Liver (tissue), 9 donors: ENCODE data around the gene SMU1. TPM values are rescaled to one million over a fixed set of nuclear protein-coding genes. Genes with fewer than 3 reads are reported as not detected.

Experiments used
- DNase-seq: peaks from one replicate; pipeline ENCODE4 v3.0.0-alpha.2; 2017; ENCODE audit warnings: low spot score
- H3K27ac ChIP-seq, 2 donors: one replicate each; pipeline ENCODE4 v1.7.0; 2013; ENCODE audit warnings: inconsistent platforms in 2 of 2, low read length in 2 of 2, control low read depth in 1 of 2, low read depth in 1 of 2, mild to moderate bottlenecking in 1 of 2
- H3K27me3 ChIP-seq, 4 donors: one replicate each; pipeline versions ENCODE4 v1.6.1 to v1.7.0; 2013; ENCODE audit warnings: low read length in 3 of 4, inconsistent platforms in 1 of 4, mild to moderate bottlenecking in 1 of 4, moderate library complexity in 1 of 4; ENCODE audit not compliant: control insufficient read depth in 4 of 4, insufficient read depth in 4 of 4
- H3K36me3 ChIP-seq, 4 donors: one replicate each; pipeline versions ENCODE4 v1.6.1 to v1.7.0; 2013; ENCODE audit warnings: low read length in 3 of 4, mild to moderate bottlenecking in 3 of 4, low read depth in 1 of 4, moderate library complexity in 1 of 4; ENCODE audit not compliant: control insufficient read depth in 4 of 4, insufficient read depth in 3 of 4
- H3K4me1 ChIP-seq, 4 donors: one replicate each; pipeline versions ENCODE4 v1.6.1 to v1.7.0; 2013; ENCODE audit warnings: low read length in 3 of 4, mild to moderate bottlenecking in 3 of 4, moderate library complexity in 1 of 4; ENCODE audit not compliant: control insufficient read depth in 4 of 4, insufficient read depth in 4 of 4
- H3K4me3 ChIP-seq, 3 donors: one replicate each; pipeline versions ENCODE4 v1.6.1 to v1.7.0; 2013; ENCODE audit warnings: low read length in 3 of 3, control low read depth in 1 of 3, low read depth in 1 of 3, mild to moderate bottlenecking in 1 of 3
- H3K9ac ChIP-seq, 2 donors: one replicate each; pipeline ENCODE4 v1.7.0; 2013; ENCODE audit warnings: low read length in 2 of 2, mild to moderate bottlenecking in 2 of 2, moderate library complexity in 2 of 2, control low read depth in 1 of 2, low read depth in 1 of 2
- H3K9me3 ChIP-seq, 4 donors: one replicate each; pipeline versions ENCODE4 v1.6.1 to v1.7.0; 2013; ENCODE audit warnings: low read length in 3 of 4; ENCODE audit not compliant: control insufficient read depth in 4 of 4
- EGR1 ChIP-seq, 2 donors: IDR thresholded peaks; 2 replicates each; pipeline ENCODE4 v1.6.1; 2016 to 2018; ENCODE audit warnings: antibody characterized with exemption in 2 of 2, low read depth in 2 of 2
- FOXA1 ChIP-seq: IDR thresholded peaks from 2 replicates; pipeline ENCODE4 v1.6.1; 2016; ENCODE audit warnings: antibody characterized with exemption
- FOXA2 ChIP-seq: IDR thresholded peaks from 2 replicates; pipeline ENCODE4 v1.6.1; 2016; ENCODE audit warnings: antibody characterized with exemption
- HNF4A ChIP-seq, 2 donors: conservative IDR thresholded peaks; 2 replicates each; pipeline ENCODE4 v1.6.1; 2016; ENCODE audit warnings: antibody characterized with exemption in 2 of 2, mild to moderate bottlenecking in 2 of 2
- HNF4G ChIP-seq: IDR thresholded peaks from 2 replicates; pipeline ENCODE4 v1.6.1; 2016; ENCODE audit warnings: antibody characterized with exemption
- NR2F2 ChIP-seq: IDR thresholded peaks from 2 replicates; pipeline ENCODE4 v1.6.1; 2016; ENCODE audit warnings: antibody characterized with exemption
- RAD21 ChIP-seq, 2 donors: IDR thresholded peaks; 2 replicates each; pipeline ENCODE4 v1.6.1; 2016; ENCODE audit warnings: antibody characterized with exemption in 2 of 2, mild to moderate bottlenecking in 2 of 2
- REST ChIP-seq: IDR thresholded peaks from 2 replicates; pipeline ENCODE4 v1.6.1; 2016; ENCODE audit warnings: antibody characterized with exemption, mild to moderate bottlenecking
- RXRA ChIP-seq, 2 donors: IDR thresholded peaks; 2 replicates each; pipeline ENCODE4 v1.6.1; 2017 to 2018; ENCODE audit warnings: antibody characterized with exemption in 2 of 2, mild to moderate bottlenecking in 1 of 2
- SP1 ChIP-seq: IDR thresholded peaks from 2 replicates; pipeline ENCODE4 v1.6.1; 2018; ENCODE audit warnings: antibody characterized with exemption, mild to moderate bottlenecking
- TAF1 ChIP-seq: conservative IDR thresholded peaks from 2 replicates; pipeline ENCODE4 v1.6.1; 2016; ENCODE audit warnings: antibody characterized with exemption, mild to moderate bottlenecking
- YY1 ChIP-seq: IDR thresholded peaks from 2 replicates; pipeline ENCODE4 v1.6.1; 2016; ENCODE audit warnings: antibody characterized with exemption, mild to moderate bottlenecking
- WGBS: extraction: QIAGEN DNeasy Blood & Tissue Kit; methylation state at CpG from one replicate; pipeline ENCODE4 v1.1.7; 2013; 5-methylcytosine and 5-hydroxymethylcytosine counted together
- polyA plus RNA-seq, 2 donors: library from polyadenylated mRNA; stranded (reverse) in 1 of 2; unstranded in 1 of 2; fragments of 200-250 nt in 1 of 2; fragments of >200 nt in 1 of 2; fragmentation: Nextera tagmentation in 1 of 2; extraction: Ambion mirVana in 1 of 2; gene quantifications; one replicate each; pipeline versions ENCODE4 v1.2.1 to v1.2.3, GENCODE V29; 2013 to 2015
- total RNA-seq, 2 donors: library from RNA; depleted of rRNA; stranded (reverse); fragments of >200 nt; gene quantifications; one replicate each; pipeline ENCODE4 v1.2.3, GENCODE V29; 2014
- TF ChIP-seq, protein P1 (sequence below): IDR thresholded peaks from 2 replicates; pipeline ENCODE4 v1.6.1; 2016; ENCODE audit warnings: antibody characterized with exemption
- TF ChIP-seq, protein P2 (sequence below): IDR thresholded peaks from 2 replicates; pipeline ENCODE4 v1.6.1; 2016; ENCODE audit warnings: antibody characterized with exemption
- donor health status: healthy.
- donor health status: healthy.
- donor health status: healthy.
- donor health status: healthy.
- donor health status: healthy.

SMU1 gene
- total and polyA plus RNA-seq, 4 donors: 5.3 to 14.2 (median 9.5) TPM

DNA sequence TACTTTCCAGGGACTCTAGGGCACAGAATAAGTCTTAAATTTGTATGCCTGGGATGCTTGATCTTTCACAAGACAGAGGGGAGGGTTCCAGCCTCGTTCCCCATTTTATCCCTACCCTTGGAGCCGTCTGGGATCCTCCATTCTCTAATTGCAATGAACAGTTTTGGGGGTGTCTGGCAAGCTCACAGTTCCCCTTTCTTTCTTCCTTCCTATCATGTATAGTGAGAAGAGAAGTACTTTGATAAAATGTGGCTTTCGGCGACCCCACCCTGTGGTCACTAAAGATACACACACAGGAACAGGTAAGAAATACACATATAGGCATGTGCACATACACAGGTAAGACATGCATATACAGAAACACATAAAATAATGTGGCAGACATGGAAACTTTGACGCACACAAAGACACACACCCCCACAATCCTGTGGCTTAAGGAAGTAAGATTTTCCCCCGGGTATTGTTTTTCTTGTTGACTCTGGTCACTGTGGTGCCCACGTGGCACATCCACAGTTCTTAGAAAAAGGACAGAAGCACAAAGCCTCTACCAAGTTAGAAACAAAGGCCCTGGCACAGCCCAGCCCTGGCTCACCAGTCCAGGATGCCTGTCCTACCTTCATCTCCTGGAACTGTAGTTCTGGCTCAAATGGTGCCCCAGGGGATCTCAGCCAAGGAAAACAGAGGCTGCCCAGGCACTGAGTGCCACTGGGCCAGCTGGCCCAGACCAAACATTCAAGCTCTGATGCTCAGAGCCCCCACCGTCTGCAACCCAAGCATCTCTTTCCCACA lies 6.3 kb upstream of the SMU1 start:
- no peaks in the 10 kb centered on the region for H3K9me3 ChIP-seq
- DNase-seq: no peak
- H3K4me3 ChIP-seq: no peak overlapping the region
- H3K27me3 ChIP-seq: no peaks in the 10 kb centered on the region
- no peaks in the 10 kb centered on the region for H3K36me3 ChIP-seq
- TF ChIP-seq HNF4G (no peak), NR2F2 (no peak), SP1 (no peak), RAD21 (IDR thresholded peaks at IDR 0.05) (no peak), HNF4A (conservative IDR thresholded peaks at IDR 0.05) (no peak), FOXA1 (no peak), YY1 (no peak)
- H3K9ac ChIP-seq: no peak overlapping the region
- H3K27ac ChIP-seq: peak overlapping the region in 1 of 2 donors; percentile 21
- H3K4me1 ChIP-seq: peaks cover 0 to 23% (median 18%) of the 10 kb centered on the region in 4 donors
- 57% methylated on average over 8 of the region's 8 CpGs for WGBS

GRCh38 chr9:33082128-33082527 lies 5.7 kb upstream of the SMU1 start:
- DNase-seq: no peak
- no peaks in the 10 kb centered on the region for H3K36me3 ChIP-seq
- 33% methylated on average over 5 of the region's 5 CpGs for WGBS
- no peaks in the 10 kb centered on the region for H3K27me3 ChIP-seq
- H3K4me1 ChIP-seq: peaks cover 0 to 23% (median 18%) of the 10 kb centered on the region in 4 donors
- TF ChIP-seq REST (peak; percentile 21), RXRA (IDR thresholded peaks at IDR 0.05) (peak in 1 of 2 donors; percentile 23), HNF4A (conservative IDR thresholded peaks at IDR 0.05) (peak in 1 of 2 donors; percentile 23), EGR1 (IDR thresholded peaks at IDR 0.05; ENCODE audit: low read depth in 2 of 2) (no peak), RAD21 (IDR thresholded peaks at IDR 0.05) (peak; percentile 41 to 54), SP1 (peak; percentile 25), FOXA2 (peak; percentile 56), FOXA1 (peak; percentile 15), TAF1 (no peak)
- TF ChIP-seq, protein P1, sequence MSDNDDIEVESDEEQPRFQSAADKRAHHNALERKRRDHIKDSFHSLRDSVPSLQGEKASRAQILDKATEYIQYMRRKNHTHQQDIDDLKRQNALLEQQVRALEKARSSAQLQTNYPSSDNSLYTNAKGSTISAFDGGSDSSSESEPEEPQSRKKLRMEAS: peak; percentile 17
- TF ChIP-seq, protein P2, sequence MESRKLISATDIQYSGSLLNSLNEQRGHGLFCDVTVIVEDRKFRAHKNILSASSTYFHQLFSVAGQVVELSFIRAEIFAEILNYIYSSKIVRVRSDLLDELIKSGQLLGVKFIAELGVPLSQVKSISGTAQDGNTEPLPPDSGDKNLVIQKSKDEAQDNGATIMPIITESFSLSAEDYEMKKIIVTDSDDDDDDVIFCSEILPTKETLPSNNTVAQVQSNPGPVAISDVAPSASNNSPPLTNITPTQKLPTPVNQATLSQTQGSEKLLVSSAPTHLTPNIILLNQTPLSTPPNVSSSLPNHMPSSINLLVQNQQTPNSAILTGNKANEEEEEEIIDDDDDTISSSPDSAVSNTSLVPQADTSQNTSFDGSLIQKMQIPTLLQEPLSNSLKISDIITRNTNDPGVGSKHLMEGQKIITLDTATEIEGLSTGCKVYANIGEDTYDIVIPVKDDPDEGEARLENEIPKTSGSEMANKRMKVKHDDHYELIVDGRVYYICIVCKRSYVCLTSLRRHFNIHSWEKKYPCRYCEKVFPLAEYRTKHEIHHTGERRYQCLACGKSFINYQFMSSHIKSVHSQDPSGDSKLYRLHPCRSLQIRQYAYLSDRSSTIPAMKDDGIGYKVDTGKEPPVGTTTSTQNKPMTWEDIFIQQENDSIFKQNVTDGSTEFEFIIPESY: no peak
- peak overlapping the region in 1 of 2 donors; percentile 21 for H3K27ac ChIP-seq
- no peak overlapping the region for H3K9ac ChIP-seq
- no peaks in the 10 kb centered on the region for H3K9me3 ChIP-seq
- no peak overlapping the region for H3K4me3 ChIP-seq
